HG03575 (cell line): ENCODE results near the gene CHPF2.

Experiments
- ATAC-seq: cut with Tn5 transposase; IDR thresholded peaks from one replicate; pipeline ENCODE4 v1.9.1; 2021; ENCODE audit not compliant: unreplicated experiment, insufficient number of reproducible peaks, low FRiP score; ENCODE audit errors: extremely low read depth

CHPF2 gene

GRCh38 chr7:151276666-151277590 lies 44.6 kb downstream of the CHPF2 start:
- no peak for ATAC-seq

DNA sequence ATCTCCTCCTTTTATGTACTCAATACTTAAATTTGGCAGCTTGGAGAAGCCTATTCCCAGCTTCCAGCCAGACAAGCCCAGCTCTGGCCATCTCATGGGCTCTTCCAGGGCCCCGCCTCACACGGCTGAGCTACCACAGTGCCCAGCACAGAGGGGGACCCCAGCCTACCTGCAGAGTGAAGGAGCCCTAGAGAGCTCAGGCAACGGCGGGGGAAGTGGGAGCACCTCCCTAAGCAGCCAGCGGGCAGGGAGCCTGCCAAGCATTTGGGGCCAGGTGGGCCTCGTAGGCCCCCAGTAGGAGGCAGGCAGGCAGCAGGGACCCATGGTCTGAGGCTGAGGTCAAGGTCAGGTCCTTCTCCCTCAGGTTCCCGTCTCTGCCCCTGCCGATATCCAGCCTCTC lies 45.3 kb downstream of the CHPF2 start:
- no peak for ATAC-seq

DNA sequence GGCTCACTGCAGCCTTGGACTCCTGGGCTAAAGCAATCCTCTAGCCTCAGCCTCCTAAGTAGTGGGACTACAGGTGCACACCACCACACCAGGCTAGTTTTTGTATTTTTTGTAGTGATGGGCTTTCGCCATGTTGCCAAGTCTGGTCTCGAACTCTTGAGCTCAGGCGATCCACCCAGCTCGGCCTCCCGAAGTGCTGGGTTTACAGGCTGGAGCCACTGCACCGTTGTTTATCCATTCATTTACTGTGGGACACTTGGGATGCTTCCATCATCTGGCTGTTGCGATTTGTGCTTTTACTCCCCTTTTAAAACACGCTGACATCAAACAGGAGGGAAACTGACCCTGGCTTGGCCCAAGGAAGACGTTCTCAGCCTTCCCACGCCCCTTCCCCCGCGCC lies 46.7 kb downstream of the CHPF2 start:
- ATAC-seq, result no peak

DNA sequence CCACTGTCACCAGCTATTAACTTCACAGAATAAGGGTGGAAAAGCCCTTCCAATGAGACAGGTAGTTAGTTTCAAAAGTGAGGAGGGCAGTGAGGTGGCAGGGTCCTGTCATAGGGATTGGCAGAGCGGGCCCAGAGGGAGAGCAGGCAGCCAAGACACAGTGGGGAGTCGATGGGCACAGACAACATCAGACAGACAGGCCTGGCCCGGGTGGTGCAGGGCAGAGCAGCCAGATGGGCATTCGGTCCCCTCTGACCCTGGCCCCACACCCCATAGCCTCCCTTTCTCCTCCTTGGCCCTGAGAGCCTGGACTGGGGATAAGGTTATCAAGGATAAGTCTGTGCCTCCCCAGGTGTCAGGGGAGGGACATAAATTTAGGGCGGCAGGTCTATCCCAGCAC lies 47.6 kb downstream of the CHPF2 start:
- ATAC-seq, result no peak

GRCh38 chr7:151280388-151281019 lies 48.2 kb downstream of the CHPF2 start:
- ATAC-seq, result no peak

- ATAC-seq, result no peak
Measured at GRCh38 chr7:151281686-151282085, 49.4 kb downstream of the CHPF2 start.

DNA sequence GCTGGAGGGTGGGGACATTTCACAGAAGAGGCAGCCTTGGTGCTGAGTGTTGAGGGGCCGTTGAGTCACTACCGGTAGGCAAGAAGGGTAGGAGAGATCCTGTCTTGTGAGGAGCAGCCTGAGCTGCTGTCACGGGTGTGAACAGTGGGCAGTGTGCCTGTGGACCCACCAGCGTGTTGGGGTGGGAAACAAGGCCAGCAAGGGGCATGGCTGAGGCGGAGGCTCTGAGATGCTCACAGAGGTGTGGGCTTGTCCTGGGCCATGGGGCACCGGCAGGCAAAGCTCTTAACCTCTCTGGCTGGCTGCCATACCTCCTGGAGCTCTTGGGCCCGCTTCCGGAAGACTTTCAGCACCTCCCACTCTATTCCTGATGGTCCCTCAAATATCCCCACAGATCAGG lies 49.8 kb downstream of the CHPF2 start:
- ATAC-seq, result no peak

GRCh38 chr7:151283302-151283701 lies 51.0 kb downstream of the CHPF2 start:
- no peak for ATAC-seq

DNA sequence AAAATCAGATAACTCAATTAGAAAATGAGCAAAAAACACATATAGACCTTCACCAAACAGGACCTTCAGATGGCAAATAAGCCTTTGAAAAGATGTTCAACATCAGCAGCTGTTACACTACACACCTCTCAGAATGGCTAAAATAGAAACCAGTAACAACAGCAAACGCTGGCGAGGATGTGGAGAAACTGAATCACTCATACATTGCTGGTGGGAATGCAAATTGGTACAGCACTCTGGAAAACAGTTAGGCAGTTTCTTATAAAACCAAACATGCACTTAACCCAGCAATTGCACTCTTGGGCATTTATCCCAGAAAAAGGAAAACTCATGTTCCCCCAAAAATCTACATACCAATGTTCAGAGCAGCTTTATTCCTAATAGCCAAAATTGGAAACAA lies 53.9 kb downstream of the CHPF2 start:
- ATAC-seq, result no peak
